HepG2 (cell line): ENCODE results near the gene BPIFB4. TPM values are rescaled to one million over a fixed set of nuclear protein-coding genes. Genes with fewer than 3 reads are reported as not detected.

ENCODE experiments used
- ATAC-seq: fragments of 200-7000 bp; cut with Tn5 transposase; 3 replicates; pipeline ENCODE4 v1.9.1; 2020; ENCODE audit warnings: mild to moderate bottlenecking, moderate library complexity
- BruUV-seq: library from RNA; stranded (reverse); fragments of 400-500 nt; replicated peaks from 2 replicates; lab custom pipeline; 2021; lab: Mats Ljungman, UMichigan
- CTCF ChIA-PET: fragments of 300-600 bp; formaldehyde crosslinking; extraction: SDS; loops from one replicate; lab custom pipeline; 2021; ENCODE audit warnings: low total read pairs, inconsistent platforms, low intra/inter-chr PET ratio; lab: Yijun Ruan, JAX
- POLR2A ChIA-PET: fragments of 350-600 bp; sonication (Branson Sonifier 250); formaldehyde crosslinking; loops from one replicate; lab custom pipeline; 2020; ENCODE audit warnings: antibody characterized with exemption, inconsistent platforms; lab: Yijun Ruan, JAX
- DNase-seq: peaks from one replicate; pipeline ENCODE4 v3.0.0-alpha.2; 2015; ENCODE audit warnings: low spot score
- FAIRE-seq: peaks from 3 replicates; lab custom pipeline; 2011; peaks lifted over from hg19 to GRCh38; lab: Jason Lieb, UNC
- H2AFZ ChIP-seq: one replicate; pipeline ENCODE4 v1.6.1; 2011; ENCODE audit warnings: low read length, inconsistent platforms
- H3K27ac ChIP-seq: fragments of 300-600 bp; 3 replicates; pipeline ENCODE4 v1.8.0; 2011; ENCODE audit warnings: mixed run types, mild to moderate bottlenecking, mixed read lengths, low read length, inconsistent platforms; ENCODE audit not compliant: insufficient read depth; ENCODE audit errors: extremely low read length
- H3K27me3 ChIP-seq, 2 experiments: fragments of 200-600 bp in 1 of 2; 2 replicates in 1 of 2; 3 replicates in 1 of 2; pipeline versions ENCODE4 v1.6.0 to v1.8.0; 2011; ENCODE audit warnings: low read length in 2 of 2, mild to moderate bottlenecking in 2 of 2, moderate library complexity in 2 of 2, inconsistent platforms in 1 of 2; ENCODE audit not compliant: insufficient read depth in 2 of 2, control insufficient read depth in 1 of 2
- H3K36me3 ChIP-seq, 2 experiments: fragments of 200-600 bp in 1 of 2; replicated peaks in 1 of 2; 2 replicates in 1 of 2; 3 replicates in 1 of 2; pipeline versions ENCODE4 v1.5.1 to v1.8.0; 2011; ENCODE audit warnings: low read length in 2 of 2, inconsistent platforms in 1 of 2; ENCODE audit not compliant: insufficient read depth in 2 of 2, control insufficient read depth in 1 of 2
- H3K4me1 ChIP-seq: 2 replicates; pipeline ENCODE4 v1.5.1; 2012; ENCODE audit warnings: low read length, inconsistent platforms; ENCODE audit not compliant: insufficient read depth
- H3K4me2 ChIP-seq: 2 replicates; pipeline ENCODE4 v1.6.0; 2011; ENCODE audit warnings: low read depth, low read length, inconsistent platforms
- H3K4me3 ChIP-seq, 3 experiments: fragments of 200-600 bp in 1 of 3; sonication (generic), shearing (Covaris generic) in 1 of 3; replicated peaks in 1 of 3; 2 replicates each; pipeline ENCODE4 v1.5.1; 2011 to 2016; ENCODE audit warnings: low read length in 3 of 3, inconsistent platforms in 2 of 3, low read depth in 2 of 3, mild to moderate bottlenecking in 2 of 3, control low read depth in 1 of 3, mixed read lengths in 1 of 3; ENCODE audit not compliant: insufficient read depth in 1 of 3
- H3K79me2 ChIP-seq: one replicate; pipeline ENCODE4 v1.6.1; 2011; ENCODE audit warnings: low read length, inconsistent platforms; ENCODE audit not compliant: insufficient read depth
- H3K9ac ChIP-seq: 2 replicates; pipeline ENCODE4 v1.6.0; 2011; ENCODE audit warnings: mild to moderate bottlenecking, low read depth, low read length, inconsistent platforms; ENCODE audit not compliant: insufficient read depth
- H3K9me3 ChIP-seq: 2 replicates; pipeline ENCODE4 v1.5.1; 2012; ENCODE audit warnings: mild to moderate bottlenecking, low read length
- H4K20me1 ChIP-seq: 2 replicates; pipeline ENCODE4 v1.6.0; 2011; ENCODE audit warnings: inconsistent platforms, mild to moderate bottlenecking, low read length, moderate library complexity; ENCODE audit not compliant: insufficient read depth
- CREBL2 ChIP-seq: sonication (generic); formaldehyde crosslinking; IDR thresholded peaks from 2 replicates; pipeline ENCODE4 v1.8.1; 2023; ENCODE audit warnings: missing genetic modification reagents, mild to moderate bottlenecking, borderline replicate concordance
- HNRNPK ChIP-seq: fragments of 200-400 bp; formaldehyde crosslinking; IDR thresholded peaks from 2 replicates; pipeline ENCODE4 v1.6.1; 2018; ENCODE audit warnings: low read length, low read depth, moderate library complexity, mild to moderate bottlenecking; ENCODE audit not compliant: poor library complexity, severe bottlenecking
- REXO4 ChIP-seq: sonication (generic); formaldehyde crosslinking; IDR thresholded peaks from 2 replicates; pipeline ENCODE4 v1.8.0; 2022; ENCODE audit warnings: missing genetic modification reagents, mild to moderate bottlenecking, borderline replicate concordance
- SOX5 ChIP-seq: IDR thresholded peaks from 2 replicates; pipeline ENCODE4 v1.6.1; 2016; ENCODE audit warnings: borderline replicate concordance
- ZFP36 ChIP-seq: fragments of 150-350 bp; IDR thresholded peaks from 2 replicates; pipeline ENCODE4 v1.6.1; 2018; ENCODE audit warnings: borderline replicate concordance, low read length, low read depth; ENCODE audit not compliant: partially characterized antibody
- ZNF589 ChIP-seq: sonication (generic); formaldehyde crosslinking; conservative IDR thresholded peaks from 2 replicates; pipeline ENCODE4 v1.8.0; 2022; ENCODE audit warnings: mild to moderate bottlenecking, moderate library complexity, missing genetic modification reagents
- ZNF768 ChIP-seq: sonication (generic); formaldehyde crosslinking; IDR thresholded peaks from 2 replicates; pipeline ENCODE4 v1.4.0; 2020; ENCODE audit warnings: missing genetic modification reagents
- WGBS: methylation state at CpG from one replicate; pipeline ENCODE4 v1.1.6; 2017; ENCODE audit warnings: low lambda C conversion rate; 5-methylcytosine and 5-hydroxymethylcytosine counted together
- in situ Hi-C: cut with HindIII; loops from 2 replicates; pipeline ENCODE4 v1.10.0; 2017; ENCODE audit warnings: low pct_unique_long_range_greater_than_20kb; ENCODE audit not compliant: extremely low pct_ligation_motif_present
- intact Hi-C: fragments of 100-400 bp; cut with micrococcal nuclease; formaldehyde crosslinking; loops from one replicate; pipeline ENCODE4 v1.10.0; 2022; ENCODE audit not compliant: unreplicated experiment
- polyA plus RNA-seq, 8 experiments: library from polyadenylated mRNA; depleted of rRNA in 3 of 8; stranded (reverse) in 7 of 8; unstranded in 1 of 8; fragments of >200 nt; fragmentation: Illumina TruSeq in 4 of 8; extraction: Trizol in 4 of 8; gene quantifications; 2 replicates each; pipeline versions ENCODE4 v1.2.1 to v1.2.3, GENCODE V29; 2011 to 2016; ENCODE audit warnings: low read depth in 4 of 8, missing spikeins in 1 of 8, mixed read lengths in 1 of 8; ENCODE audit not compliant: insufficient read depth in 1 of 8
- total RNA-seq, 5 experiments: library from RNA; depleted of rRNA; stranded (reverse); fragments of >200 nt; fragmentation: Illumina TruSeq; extraction: Trizol; gene quantifications; 2 replicates each; pipeline ENCODE4 v1.2.3, GENCODE V29; 2016; ENCODE audit warnings: low read depth in 1 of 5
- TF ChIP-seq, protein P1 (sequence below): sonication (generic); formaldehyde crosslinking; IDR thresholded peaks from 2 replicates; pipeline ENCODE4 v1.4.0; 2020; ENCODE audit warnings: missing genetic modification reagents

BPIFB4 gene
- total and polyA plus RNA-seq, 2 of the 13 experiments (the other 11 are each of a cell fraction or from before 2014, with no cell fraction given): 0.09 TPM; not detected in 1

DNA sequence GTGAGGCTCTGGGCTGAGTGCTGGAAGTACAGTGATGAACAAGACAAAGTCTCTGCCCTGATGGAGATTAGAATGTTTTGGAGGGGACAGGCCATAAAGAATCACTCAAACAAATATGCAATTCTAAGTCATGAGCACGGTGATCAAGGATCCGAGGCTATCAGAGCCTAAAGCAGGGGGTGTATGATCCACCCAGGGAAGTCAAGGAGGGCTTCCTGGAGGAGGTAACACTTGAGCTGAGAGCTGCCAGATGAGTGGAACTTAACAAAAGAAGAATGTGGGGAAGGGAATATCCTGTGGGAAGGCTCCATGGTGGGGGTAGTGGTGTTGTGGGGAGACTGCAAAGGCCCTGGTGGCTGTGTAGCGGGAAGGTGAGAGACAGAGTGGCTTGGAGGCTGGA lies 12.2 kb downstream of the BPIFB4 start:
- BruUV-seq: no TSS peak
- FAIRE-seq (no peak), DNase-seq (no peak), ATAC-seq (no peak)
- POLR2A ChIA-PET: no interaction called here
- TF ChIP-seq CREBL2 (no peak), REXO4 (CRISPR knock-in tag) (no peak), ZNF589 (CRISPR knock-in tag) (no peak), ZFP36 (peak; percentile 53), SOX5 (CRISPR knock-in tag) (no peak)
- TF ChIP-seq, protein P1, sequence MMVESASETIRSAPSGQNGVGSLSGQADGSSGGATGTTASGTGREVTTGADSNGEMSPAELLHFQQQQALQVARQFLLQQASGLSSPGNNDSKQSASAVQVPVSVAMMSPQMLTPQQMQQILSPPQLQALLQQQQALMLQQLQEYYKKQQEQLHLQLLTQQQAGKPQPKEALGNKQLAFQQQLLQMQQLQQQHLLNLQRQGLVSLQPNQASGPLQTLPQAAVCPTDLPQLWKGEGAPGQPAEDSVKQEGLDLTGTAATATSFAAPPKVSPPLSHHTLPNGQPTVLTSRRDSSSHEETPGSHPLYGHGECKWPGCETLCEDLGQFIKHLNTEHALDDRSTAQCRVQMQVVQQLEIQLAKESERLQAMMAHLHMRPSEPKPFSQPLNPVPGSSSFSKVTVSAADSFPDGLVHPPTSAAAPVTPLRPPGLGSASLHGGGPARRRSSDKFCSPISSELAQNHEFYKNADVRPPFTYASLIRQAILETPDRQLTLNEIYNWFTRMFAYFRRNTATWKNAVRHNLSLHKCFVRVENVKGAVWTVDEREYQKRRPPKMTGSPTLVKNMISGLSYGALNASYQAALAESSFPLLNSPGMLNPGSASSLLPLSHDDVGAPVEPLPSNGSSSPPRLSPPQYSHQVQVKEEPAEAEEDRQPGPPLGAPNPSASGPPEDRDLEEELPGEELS: no peak
- Histone ChIP-seq H2AFZ (no peak overlapping the region), H3K27ac (no peak overlapping the region), H3K27me3 (peaks cover 3 to 17% of the 10 kb centered on the region in 2 experiments; a peak in 2 of 5 replicates), H3K9me3 (no peaks in the 10 kb centered on the region), H3K4me2 (no peak overlapping the region), H3K79me2 (no peaks in the 10 kb centered on the region), H3K36me3 (no peaks in the 10 kb centered on the region), H3K4me1 (peaks cover 8% of the 10 kb centered on the region; the same call in 1 of the 2 replicates), H3K9ac (no peak overlapping the region), H4K20me1 (no peaks in the 10 kb centered on the region), H3K4me3 (no peak overlapping the region)
- CTCF ChIA-PET: no interaction called here
- in situ Hi-C loops: no loop called here
- intact Hi-C loops: no loop called here
- 16% methylated on average over 3 of the region's 3 CpGs for WGBS

DNA sequence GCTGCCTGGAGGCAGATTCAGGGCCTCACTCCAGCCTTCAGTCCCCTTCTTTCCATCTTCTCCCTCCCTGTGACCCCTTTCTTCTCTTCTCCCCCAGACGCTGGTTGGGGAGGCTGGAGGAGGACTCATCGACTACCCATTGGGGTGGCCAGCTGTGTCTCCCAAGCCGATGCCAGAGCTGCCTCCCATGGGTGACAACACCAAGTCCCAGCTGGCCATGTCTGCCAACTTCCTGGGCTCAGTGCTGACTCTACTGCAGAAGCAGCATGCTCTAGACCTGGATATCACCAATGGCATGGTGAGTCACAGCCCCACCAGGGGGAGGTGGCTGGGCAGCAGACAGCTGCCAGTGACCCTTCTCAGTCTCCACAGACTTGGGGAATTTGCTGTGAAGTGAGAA lies 12.9 kb downstream of the BPIFB4 start:
- in situ Hi-C loops: no loop called here
- H3K4me3 ChIP-seq: no peak overlapping the region
- H2AFZ ChIP-seq: no peak overlapping the region
- no peaks in the 10 kb centered on the region for H3K36me3 ChIP-seq
- FAIRE-seq (no peak), ATAC-seq (no peak), DNase-seq (no peak)
- H3K4me1 ChIP-seq: peaks cover 8% of the 10 kb centered on the region; the same call in 1 of the 2 replicates
- no peak overlapping the region for H3K27ac ChIP-seq
- 12% methylated on average over 3 of the region's 3 CpGs for WGBS
- POLR2A ChIA-PET: no interaction called here
- TF ChIP-seq HNRNPK: no peak
- TF ChIP-seq ZNF768 (CRISPR knock-in tag): peak; percentile 27; the same call in 1 of the 2 replicates
- peaks cover 3 to 17% of the 10 kb centered on the region in 2 experiments; a peak in 2 of 5 replicates for H3K27me3 ChIP-seq
- no TSS peak for BruUV-seq
- no peaks in the 10 kb centered on the region for H3K79me2 ChIP-seq
- CTCF ChIA-PET: interaction anchor here (5.3 kb wide), 1 partner anchor 190 kb away, joined by 97 read pairs; no protein-coding TSS in a partner anchor
- no peaks in the 10 kb centered on the region for H3K9me3 ChIP-seq
- H4K20me1 ChIP-seq: no peaks in the 10 kb centered on the region
- intact Hi-C loops: no loop called here
- H3K4me2 ChIP-seq: no peak overlapping the region
- H3K9ac ChIP-seq: no peak overlapping the region
